Fibroblast of lung (primary cell): ENCODE results near the gene MAB21L3.

Experiments
- CTCF ChIP-seq, 2 donors: IDR thresholded peaks in 1 of 2; conservative IDR thresholded peaks in 1 of 2; 1 replicate in 1 of 2; 2 replicates in 1 of 2; pipeline ENCODE4 v1.5.1; 2011 to 2012; ENCODE audit warnings: low read length in 2 of 2, control low read depth in 1 of 2, inconsistent platforms in 1 of 2, low read depth in 1 of 2, mild to moderate bottlenecking in 1 of 2
- EZH2 ChIP-seq: IDR thresholded peaks from 2 replicates; pipeline ENCODE4 v1.5.1; 2012; ENCODE audit warnings: low read length, control low read depth, mild to moderate bottlenecking; ENCODE audit errors: missing control alignments

- TF ChIP-seq CTCF (conservative IDR thresholded peaks at IDR 0.05 in 1 of 2, IDR thresholded peaks at IDR 0.05 in 1 of 2; ENCODE audit: low read depth in 1 of 2, low read length in 2 of 2) (no peak), EZH2 (no peak)
Observed at GRCh38 chr1:116166011-116166571, 54.9 kb downstream of the MAB21L3 start.
